HG03097 (cell line): ENCODE data around the gene TXN2.
"Not testable (repeated sequence)": the region's sequence is repeated elsewhere in the genome, so short reads cannot be mapped to it uniquely, and the experiment has no call there.

Experiments
- ATAC-seq: cut with Tn5 transposase; IDR thresholded peaks from one replicate; pipeline ENCODE4 v1.9.1; 2021; ENCODE audit not compliant: unreplicated experiment, low FRiP score

Gene TXN2

GRCh38 chr22:36432592-36433317 is 48.7 kb downstream of the TXN2 start:
- ATAC-seq, result no peak

- ATAC-seq, result no peak
These were observed 49.5 kb downstream of the TXN2 start for GRCh38 chr22:36431977-36432376.

GRCh38 chr22:36430863-36431262 is 50.6 kb downstream of the TXN2 start:
- ATAC-seq, result no peak

- not testable (repeated sequence) for ATAC-seq
These were observed 53.5 kb downstream of the TXN2 start for GRCh38 chr22:36427952-36428351.

GRCh38 chr22:36425977-36426523 is 55.4 kb downstream of the TXN2 start:
- ATAC-seq, result no peak

- no peak for ATAC-seq
These were observed 56.4 kb downstream of the TXN2 start for GRCh38 chr22:36424901-36425579.

- ATAC-seq, result not testable (repeated sequence)
These were observed 57.0 kb downstream of the TXN2 start for GRCh38 chr22:36424466-36424865.

- ATAC-seq, result no peak
These were observed 57.7 kb downstream of the TXN2 start for GRCh38 chr22:36423461-36424404.

- ATAC-seq, result no peak
These were observed 59.0 kb downstream of the TXN2 start for GRCh38 chr22:36422287-36423014.

- ATAC-seq, result no peak
These were observed 61.2 kb downstream of the TXN2 start for GRCh38 chr22:36419912-36420882.

- peak; percentile 65 for ATAC-seq
These were observed 62.1 kb downstream of the TXN2 start for GRCh38 chr22:36419177-36419911.

- no peak for ATAC-seq
These were observed 64.2 kb downstream of the TXN2 start for GRCh38 chr22:36417281-36417686.
